ENCODE measurements around the gene CPT1A. TPM values are rescaled to one million over a fixed set of nuclear protein-coding genes. Genes with fewer than 3 reads are reported as not detected.
A peak's percentile ranks its signal among the peaks of the same experiment; 100 is the strongest.
"Not testable (repeated sequence)": the region's sequence is repeated elsewhere in the genome, so short reads cannot be mapped to it uniquely, and the experiment has no call there.

CPT1A gene
- total RNA-seq: 33.3 TPM

- DNase-seq (ENCODE audit: low spot score): peak; percentile 76
These were observed at the start of gene CPT1A for GRCh38 chr11:68841718-68842426. Gene CPT1A, minus strand, starts transcription at chr11:68841916. Its CDS starts 26,442 bp downstream, at chr11:68815474.

GRCh38 chr11:68890490-68891231, 48.9 kb upstream of the CPT1A start:
- DNase-seq (ENCODE audit: low spot score): peak; percentile 84

- DNase-seq (ENCODE audit: low spot score): peak; percentile 62
These were observed 48.3 kb upstream of the CPT1A start for GRCh38 chr11:68889948-68890446.

GRCh38 chr11:68884827-68885226, 43.1 kb upstream of the CPT1A start:
- DNase-seq (ENCODE audit: low spot score): not testable (repeated sequence)

DNA sequence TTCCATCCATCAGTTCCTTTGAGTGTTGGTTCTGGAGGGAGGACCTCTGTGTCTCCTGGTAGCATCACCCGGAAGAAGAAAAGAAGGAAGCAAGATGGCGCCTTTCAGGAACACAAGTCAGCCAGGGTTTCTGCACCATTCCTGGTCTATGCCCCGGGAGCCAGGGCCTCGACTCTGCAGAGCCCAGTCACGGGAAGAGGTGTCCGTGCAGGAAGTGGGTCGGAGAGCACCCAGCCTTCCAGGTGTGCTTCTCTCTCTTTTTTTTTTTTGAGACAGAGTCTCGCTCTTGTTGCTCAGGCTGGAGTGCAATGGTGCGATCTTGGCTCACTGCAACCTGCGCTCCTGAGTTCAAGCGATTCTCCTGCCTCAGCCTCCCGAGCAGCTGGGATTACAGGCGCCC, 40.7 kb upstream of the CPT1A start:
- no peak for DNase-seq (ENCODE audit: low spot score)

DNA sequence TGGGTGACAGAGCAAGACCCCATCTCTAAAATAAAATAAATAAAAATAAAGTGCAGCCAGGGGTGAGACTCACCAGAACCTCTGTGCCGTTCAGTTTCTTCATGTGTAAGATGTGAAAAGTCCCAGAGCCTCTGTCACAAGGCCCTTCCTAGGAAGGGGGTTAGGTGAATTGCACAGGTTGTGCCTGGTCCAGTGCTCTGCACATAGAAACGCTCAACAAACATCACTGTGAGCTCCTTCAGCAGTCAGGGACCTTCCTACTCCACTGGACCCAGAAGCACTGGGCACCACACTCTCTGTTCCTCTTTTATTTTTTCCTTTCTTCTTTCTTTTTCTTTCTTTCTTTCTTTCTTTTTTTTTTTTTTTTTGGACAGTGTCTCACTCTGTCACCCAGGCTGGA, 39.6 kb upstream of the CPT1A start:
- DNase-seq (ENCODE audit: low spot score): no peak

DNA sequence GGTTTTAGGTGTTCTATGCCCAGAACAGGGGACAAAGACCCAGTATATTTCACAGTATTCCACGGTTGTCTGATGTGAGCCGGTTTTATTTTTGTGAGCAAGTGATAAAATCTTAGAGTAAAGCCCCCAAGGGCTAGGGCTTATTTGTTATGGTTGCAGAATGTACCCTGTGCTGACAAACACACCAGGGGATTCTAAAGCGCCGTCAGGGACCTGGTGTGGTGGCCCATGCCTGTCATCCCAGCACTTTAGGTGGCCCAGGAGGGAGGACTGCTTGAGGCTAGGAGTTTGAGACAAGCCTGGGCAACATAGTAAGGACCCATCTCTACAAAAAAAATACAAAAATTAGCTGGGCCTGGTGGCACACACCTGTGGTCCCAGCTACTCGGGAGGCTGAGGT, 39.1 kb upstream of the CPT1A start:
- DNase-seq (ENCODE audit: low spot score): no peak

DNA sequence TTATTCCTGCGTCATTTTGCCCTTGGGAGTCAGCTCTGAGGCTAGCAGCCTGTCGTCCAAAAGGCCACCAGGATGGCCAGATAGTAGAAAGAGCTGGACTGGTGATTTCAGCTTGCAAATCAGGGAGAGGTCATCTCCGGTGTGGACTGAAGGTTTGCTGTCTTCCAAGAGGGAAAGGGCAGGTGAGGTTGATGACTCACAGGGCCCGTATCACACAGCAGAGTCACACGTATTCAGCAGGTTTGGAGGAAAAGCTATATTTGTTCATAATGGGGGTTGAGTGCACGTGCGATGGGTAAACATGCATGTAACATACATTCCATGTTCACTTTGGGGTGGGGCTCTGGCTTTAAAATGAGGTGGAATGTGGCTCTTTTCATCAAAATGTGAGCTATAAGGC, 36.3 kb upstream of the CPT1A start:
- DNase-seq (ENCODE audit: low spot score): no peak

DNA sequence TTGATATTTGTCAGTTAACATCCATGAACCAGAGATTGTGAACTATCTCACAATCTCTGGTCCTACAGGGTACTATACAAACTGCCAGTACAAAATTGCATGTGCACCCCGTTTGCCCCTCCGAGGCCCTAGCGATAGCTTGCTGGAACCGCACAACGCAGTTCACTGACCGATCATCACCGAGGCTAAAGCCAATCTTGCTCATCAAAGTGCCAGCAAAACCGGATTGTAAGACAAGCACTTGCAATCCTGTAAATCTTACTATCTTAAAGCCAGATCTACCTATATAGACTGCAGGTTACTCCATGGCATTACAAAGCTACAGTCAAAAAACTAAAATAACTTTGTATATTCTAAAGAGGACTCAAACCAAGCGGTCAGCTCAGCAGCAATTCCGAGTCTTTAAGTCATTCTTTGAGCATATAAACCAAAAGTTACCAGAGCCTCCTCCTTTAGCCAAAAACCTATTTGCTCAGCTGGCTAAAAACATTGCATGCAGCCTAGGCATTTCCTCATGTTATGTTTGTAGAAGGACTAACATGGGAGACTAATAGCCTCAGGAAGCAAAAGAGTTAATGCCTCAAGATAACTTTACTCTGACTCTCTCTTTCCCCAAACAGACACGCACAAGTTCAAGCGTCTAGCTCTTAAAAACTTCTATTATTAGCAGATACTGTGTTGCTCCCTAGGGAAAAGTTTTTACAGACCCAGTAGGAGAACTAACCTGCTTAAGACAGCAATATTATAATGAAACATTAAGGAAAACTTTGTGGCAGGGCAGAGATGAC, 30.7 kb upstream of the CPT1A start:
- DNase-seq (ENCODE audit: low spot score): no peak

DNA sequence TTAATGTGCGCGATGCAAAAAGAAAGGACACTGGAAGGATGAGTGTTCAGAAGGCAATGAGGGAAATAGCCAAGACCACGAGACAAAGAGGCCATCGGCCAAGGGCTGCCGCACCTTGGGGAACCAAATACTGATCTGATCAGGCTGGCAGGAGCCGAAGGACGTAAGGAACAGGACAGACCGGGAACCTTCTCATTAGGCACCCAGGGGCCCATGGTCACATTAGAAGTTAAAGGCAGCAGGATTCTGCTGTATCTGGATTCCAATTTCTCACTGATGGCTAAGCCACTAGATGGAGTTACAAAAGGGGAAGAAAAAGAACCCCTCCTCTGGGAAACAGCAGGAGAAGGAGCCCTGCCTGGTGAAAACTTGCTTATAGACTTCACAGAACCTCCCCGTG, 28.8 kb upstream of the CPT1A start:
- DNase-seq (ENCODE audit: low spot score): no peak

- DNase-seq (ENCODE audit: low spot score): no peak
These were observed 26.6 kb upstream of the CPT1A start for GRCh38 chr11:68868221-68868835.

DNA sequence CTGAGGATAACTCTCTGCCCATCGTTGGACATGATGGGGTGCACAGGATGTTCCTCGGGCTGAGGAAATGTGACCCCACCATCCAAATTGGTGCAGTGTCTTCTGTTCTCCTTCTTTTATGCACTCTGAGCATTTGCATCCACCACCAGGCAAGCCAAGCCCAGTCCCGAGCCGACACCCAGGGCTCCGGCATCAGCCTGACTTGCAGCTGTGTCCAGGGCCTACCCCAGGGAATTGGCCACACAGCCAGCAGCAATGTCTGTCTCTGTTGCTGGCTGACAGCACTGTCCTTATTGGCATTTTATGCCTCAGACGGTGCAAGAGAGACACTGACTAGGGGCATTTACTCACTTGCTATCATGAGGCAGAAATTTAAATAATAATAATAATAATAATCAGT, 25.4 kb upstream of the CPT1A start:
- DNase-seq (ENCODE audit: low spot score): no peak

- no peak for DNase-seq (ENCODE audit: low spot score)
These were observed 23.5 kb upstream of the CPT1A start for GRCh38 chr11:68865241-68865640.

DNA sequence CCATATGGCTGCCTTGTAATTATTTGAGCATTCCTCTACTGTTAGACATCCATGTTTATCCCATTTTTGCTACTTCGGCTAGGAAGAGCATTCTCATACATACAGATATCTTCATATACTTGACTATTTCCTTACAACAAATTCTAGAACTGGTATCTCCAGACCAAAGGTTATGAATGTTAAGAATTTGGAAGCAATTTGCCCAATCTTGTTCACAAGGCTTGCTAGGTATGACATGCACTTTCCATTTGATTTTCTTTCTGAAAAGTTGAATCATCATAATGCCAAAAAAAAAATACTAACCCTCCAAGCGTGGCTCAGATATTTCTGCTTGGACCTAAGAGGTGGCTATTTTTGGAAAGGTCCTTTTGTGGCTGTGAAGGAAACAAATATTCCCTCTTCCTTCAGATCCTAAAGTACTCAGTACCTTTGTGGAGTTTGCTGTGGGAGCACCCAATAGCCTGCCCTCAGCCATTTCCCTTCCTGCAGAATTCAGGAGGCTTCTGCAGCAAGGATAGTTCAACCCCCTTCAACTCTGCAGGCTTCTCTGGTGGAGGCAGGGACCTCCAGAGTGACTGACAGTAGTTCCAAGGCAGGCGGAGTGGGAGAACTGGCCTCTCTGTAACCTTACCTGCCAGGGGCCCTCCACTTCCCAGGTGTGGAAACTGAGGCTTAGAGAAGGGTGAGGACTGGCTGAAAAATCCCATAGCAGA, 22.0 kb upstream of the CPT1A start:
- no peak for DNase-seq (ENCODE audit: low spot score)

- no peak for DNase-seq (ENCODE audit: low spot score)
These were observed 20.7 kb upstream of the CPT1A start for GRCh38 chr11:68862421-68862820.

- no peak for DNase-seq (ENCODE audit: low spot score)
These were observed 17.4 kb upstream of the CPT1A start for GRCh38 chr11:68859123-68859522.

DNA sequence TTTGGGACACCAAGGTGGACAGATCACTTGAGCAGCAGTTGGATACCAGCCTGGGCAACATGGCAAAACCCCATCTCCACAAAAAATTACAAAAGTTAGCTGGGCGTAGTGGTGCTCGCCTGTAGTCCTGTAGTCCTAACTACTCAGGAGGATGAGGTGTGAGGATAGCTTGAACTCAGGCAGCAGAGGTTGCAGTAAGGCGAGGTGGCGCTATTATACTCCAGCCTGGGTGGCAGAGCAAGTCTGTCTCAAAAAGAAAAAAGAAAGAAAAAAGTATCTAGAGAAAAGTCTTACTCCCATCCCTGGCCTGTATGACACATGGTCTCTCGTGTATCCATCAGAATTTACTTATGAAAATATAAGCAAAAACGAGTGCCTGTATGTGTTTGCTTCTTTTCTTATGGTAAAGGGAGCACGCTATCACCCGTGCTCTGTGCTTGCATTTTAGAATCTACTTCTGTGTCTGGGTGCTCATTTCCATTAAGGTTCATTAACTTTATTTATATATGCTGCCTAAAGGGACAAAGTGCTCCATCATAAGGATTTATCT, 15.4 kb upstream of the CPT1A start:
- no peak for DNase-seq (ENCODE audit: low spot score)

DNA sequence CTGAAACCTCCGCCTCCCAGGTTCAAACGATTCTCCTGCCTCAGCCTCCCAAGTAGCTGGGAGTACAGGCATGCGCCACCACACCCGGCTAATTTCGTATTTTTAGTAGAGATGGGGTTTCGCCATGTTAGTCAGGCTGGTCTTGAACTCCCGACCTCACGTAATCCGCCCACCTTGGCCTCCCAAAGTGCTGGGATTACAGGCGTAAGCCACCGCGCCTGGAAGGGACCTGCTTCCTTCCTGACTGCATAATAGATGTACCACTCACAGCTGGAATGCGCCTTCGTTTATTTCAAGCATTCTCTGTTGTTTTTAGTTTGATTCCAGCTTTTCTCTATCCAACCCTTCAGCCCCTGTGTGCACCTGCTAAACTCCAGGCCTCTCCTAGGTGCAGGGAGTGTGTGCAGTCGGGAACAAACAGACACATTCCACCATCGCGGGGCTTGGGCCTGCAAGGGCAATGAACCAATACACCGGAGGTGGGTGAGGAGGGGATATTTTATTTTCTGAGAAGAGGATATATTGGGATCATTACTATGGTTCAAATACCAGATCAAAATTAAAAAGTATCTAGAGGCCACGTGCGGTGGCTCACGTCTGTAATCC, 14.8 kb upstream of the CPT1A start:
- DNase-seq (ENCODE audit: low spot score): not testable (repeated sequence)

- DNase-seq (ENCODE audit: low spot score): no peak
These were observed 13.7 kb upstream of the CPT1A start for GRCh38 chr11:68855205-68855981.
